HepG2 (cell line): ENCODE results near the gene SNPH.

ENCODE experiments used
- BRF2 ChIP-seq: sonication (generic); formaldehyde crosslinking; IDR thresholded peaks from 2 replicates; pipeline ENCODE4 v1.8.1; 2022; ENCODE audit warnings: mild to moderate bottlenecking, missing genetic modification reagents
- FOXJ3 ChIP-seq: sonication (generic); formaldehyde crosslinking; IDR thresholded peaks from 2 replicates; pipeline ENCODE4 v1.4.0; 2020; ENCODE audit warnings: missing genetic modification reagents, mild to moderate bottlenecking, borderline replicate concordance
- GABPA ChIP-seq, 2 experiments: IDR thresholded peaks; 2 replicates each; pipeline ENCODE4 v1.6.1; 2011 to 2016; ENCODE audit warnings: low read depth in 2 of 2, low read length in 1 of 2, missing biosample characterization in 1 of 2, missing genetic modification characterization in 1 of 2
- HNF1A ChIP-seq, 2 experiments: sonication (generic) in 1 of 2; formaldehyde crosslinking in 1 of 2; IDR thresholded peaks; 2 replicates each; pipeline versions ENCODE4 v1.4.0 to v1.6.1; 2016 to 2020; ENCODE audit warnings: borderline replicate concordance in 1 of 2, low read depth in 1 of 2, mild to moderate bottlenecking in 1 of 2, missing genetic modification reagents in 1 of 2
- JUNB ChIP-seq: sonication (generic); formaldehyde crosslinking; IDR thresholded peaks from 2 replicates; pipeline ENCODE4 v1.8.0; 2022; ENCODE audit warnings: missing genetic modification reagents, mild to moderate bottlenecking, borderline replicate concordance
- PBX3 ChIP-seq: sonication (generic); formaldehyde crosslinking; IDR thresholded peaks from 2 replicates; pipeline ENCODE4 v1.8.1; 2023; ENCODE audit warnings: missing genetic modification reagents, inconsistent platforms, borderline replicate concordance
- SMAD1 ChIP-seq: sonication (generic); formaldehyde crosslinking; IDR thresholded peaks from 2 replicates; pipeline ENCODE4 v1.4.0; 2020; ENCODE audit warnings: missing genetic modification reagents, low read depth, mild to moderate bottlenecking, borderline replicate concordance
- SYNCRIP ChIP-seq: fragments of 200-400 bp; formaldehyde crosslinking; IDR thresholded peaks from 2 replicates; pipeline ENCODE4 v1.6.1; 2018; ENCODE audit warnings: mild to moderate bottlenecking, low read depth, low read length; ENCODE audit not compliant: insufficient read depth
- ZNF724P ChIP-seq: sonication (generic); formaldehyde crosslinking; IDR thresholded peaks from 2 replicates; pipeline ENCODE4 v1.8.0; 2022; ENCODE audit warnings: missing genetic modification reagents, borderline replicate concordance
- TF ChIP-seq, protein P1 (sequence below): sonication (generic); formaldehyde crosslinking; IDR thresholded peaks from 2 replicates; pipeline ENCODE4 v1.4.0; 2020; ENCODE audit warnings: mild to moderate bottlenecking, missing genetic modification reagents
- TF ChIP-seq, protein P2 (sequence below): sonication (generic); formaldehyde crosslinking; IDR thresholded peaks from 2 replicates; pipeline ENCODE4 v1.5.0; 2020; ENCODE audit warnings: mild to moderate bottlenecking, missing genetic modification reagents, borderline replicate concordance

DNA sequence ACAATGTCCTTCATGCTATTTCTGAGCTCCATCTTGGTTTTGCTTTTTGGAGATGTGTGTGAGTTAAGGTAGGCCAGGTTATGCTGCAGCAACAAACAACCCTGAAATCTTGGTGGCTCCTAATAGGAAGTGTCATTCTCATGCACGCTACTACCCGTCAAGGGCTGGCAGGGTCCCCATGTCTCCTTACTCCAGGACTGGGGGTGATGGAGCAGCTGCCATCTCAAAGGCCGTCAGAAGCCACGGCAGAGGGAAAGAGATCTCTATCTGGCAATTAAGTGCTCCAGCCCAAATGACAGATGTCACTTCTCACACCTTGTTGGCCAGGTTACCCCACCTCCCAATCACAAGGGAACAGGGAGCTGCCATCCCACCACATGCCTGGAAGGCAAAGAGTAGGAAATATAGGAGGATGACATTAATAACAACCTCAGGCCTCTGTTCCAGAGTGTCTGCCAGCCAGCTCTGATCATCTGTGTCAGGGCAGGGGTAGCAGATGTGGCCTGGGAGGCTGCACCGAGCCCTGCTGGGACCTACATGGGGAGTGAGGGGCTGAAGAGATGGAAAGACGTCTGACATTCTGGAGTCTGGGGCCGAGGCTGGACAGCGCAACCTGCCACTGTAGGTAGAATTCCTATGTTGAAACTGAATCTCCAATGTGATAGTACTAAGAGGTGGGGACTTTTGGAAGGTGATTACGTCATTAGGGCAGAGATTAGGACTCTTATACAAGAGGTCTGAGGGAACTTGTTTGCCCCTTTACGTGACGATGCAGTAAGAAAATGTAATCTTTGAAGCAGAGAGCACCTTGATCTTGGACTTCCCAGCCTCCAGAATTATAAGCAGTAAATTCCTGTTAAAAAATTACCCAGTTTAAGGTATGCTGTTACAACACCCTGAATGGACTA lies 67.6 kb downstream of the SNPH start:
- TF ChIP-seq, protein P1, sequence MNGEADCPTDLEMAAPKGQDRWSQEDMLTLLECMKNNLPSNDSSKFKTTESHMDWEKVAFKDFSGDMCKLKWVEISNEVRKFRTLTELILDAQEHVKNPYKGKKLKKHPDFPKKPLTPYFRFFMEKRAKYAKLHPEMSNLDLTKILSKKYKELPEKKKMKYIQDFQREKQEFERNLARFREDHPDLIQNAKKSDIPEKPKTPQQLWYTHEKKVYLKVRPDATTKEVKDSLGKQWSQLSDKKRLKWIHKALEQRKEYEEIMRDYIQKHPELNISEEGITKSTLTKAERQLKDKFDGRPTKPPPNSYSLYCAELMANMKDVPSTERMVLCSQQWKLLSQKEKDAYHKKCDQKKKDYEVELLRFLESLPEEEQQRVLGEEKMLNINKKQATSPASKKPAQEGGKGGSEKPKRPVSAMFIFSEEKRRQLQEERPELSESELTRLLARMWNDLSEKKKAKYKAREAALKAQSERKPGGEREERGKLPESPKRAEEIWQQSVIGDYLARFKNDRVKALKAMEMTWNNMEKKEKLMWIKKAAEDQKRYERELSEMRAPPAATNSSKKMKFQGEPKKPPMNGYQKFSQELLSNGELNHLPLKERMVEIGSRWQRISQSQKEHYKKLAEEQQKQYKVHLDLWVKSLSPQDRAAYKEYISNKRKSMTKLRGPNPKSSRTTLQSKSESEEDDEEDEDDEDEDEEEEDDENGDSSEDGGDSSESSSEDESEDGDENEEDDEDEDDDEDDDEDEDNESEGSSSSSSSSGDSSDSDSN: no peak
- TF ChIP-seq PBX3 (CRISPR knock-in tag): no peak
- no peak for TF ChIP-seq FOXJ3 (CRISPR knock-in tag)
- no peak for TF ChIP-seq BRF2 (CRISPR knock-in tag)
- TF ChIP-seq SMAD1 (CRISPR knock-in tag): no peak
- TF ChIP-seq GABPA (IDR thresholded peaks at IDR 0.05; ENCODE audit: low read depth, low read length): no peak
- no peak for TF ChIP-seq GABPA (CRISPR knock-in tag; IDR thresholded peaks at IDR 0.05; ENCODE audit: low read depth)
- no peak for TF ChIP-seq HNF1A (IDR thresholded peaks at IDR 0.05; ENCODE audit: low read depth)
- no peak for TF ChIP-seq HNF1A (CRISPR knock-in tag; IDR thresholded peaks at IDR 0.05; ENCODE audit: borderline replicate concordance)
- TF ChIP-seq, protein P2, sequence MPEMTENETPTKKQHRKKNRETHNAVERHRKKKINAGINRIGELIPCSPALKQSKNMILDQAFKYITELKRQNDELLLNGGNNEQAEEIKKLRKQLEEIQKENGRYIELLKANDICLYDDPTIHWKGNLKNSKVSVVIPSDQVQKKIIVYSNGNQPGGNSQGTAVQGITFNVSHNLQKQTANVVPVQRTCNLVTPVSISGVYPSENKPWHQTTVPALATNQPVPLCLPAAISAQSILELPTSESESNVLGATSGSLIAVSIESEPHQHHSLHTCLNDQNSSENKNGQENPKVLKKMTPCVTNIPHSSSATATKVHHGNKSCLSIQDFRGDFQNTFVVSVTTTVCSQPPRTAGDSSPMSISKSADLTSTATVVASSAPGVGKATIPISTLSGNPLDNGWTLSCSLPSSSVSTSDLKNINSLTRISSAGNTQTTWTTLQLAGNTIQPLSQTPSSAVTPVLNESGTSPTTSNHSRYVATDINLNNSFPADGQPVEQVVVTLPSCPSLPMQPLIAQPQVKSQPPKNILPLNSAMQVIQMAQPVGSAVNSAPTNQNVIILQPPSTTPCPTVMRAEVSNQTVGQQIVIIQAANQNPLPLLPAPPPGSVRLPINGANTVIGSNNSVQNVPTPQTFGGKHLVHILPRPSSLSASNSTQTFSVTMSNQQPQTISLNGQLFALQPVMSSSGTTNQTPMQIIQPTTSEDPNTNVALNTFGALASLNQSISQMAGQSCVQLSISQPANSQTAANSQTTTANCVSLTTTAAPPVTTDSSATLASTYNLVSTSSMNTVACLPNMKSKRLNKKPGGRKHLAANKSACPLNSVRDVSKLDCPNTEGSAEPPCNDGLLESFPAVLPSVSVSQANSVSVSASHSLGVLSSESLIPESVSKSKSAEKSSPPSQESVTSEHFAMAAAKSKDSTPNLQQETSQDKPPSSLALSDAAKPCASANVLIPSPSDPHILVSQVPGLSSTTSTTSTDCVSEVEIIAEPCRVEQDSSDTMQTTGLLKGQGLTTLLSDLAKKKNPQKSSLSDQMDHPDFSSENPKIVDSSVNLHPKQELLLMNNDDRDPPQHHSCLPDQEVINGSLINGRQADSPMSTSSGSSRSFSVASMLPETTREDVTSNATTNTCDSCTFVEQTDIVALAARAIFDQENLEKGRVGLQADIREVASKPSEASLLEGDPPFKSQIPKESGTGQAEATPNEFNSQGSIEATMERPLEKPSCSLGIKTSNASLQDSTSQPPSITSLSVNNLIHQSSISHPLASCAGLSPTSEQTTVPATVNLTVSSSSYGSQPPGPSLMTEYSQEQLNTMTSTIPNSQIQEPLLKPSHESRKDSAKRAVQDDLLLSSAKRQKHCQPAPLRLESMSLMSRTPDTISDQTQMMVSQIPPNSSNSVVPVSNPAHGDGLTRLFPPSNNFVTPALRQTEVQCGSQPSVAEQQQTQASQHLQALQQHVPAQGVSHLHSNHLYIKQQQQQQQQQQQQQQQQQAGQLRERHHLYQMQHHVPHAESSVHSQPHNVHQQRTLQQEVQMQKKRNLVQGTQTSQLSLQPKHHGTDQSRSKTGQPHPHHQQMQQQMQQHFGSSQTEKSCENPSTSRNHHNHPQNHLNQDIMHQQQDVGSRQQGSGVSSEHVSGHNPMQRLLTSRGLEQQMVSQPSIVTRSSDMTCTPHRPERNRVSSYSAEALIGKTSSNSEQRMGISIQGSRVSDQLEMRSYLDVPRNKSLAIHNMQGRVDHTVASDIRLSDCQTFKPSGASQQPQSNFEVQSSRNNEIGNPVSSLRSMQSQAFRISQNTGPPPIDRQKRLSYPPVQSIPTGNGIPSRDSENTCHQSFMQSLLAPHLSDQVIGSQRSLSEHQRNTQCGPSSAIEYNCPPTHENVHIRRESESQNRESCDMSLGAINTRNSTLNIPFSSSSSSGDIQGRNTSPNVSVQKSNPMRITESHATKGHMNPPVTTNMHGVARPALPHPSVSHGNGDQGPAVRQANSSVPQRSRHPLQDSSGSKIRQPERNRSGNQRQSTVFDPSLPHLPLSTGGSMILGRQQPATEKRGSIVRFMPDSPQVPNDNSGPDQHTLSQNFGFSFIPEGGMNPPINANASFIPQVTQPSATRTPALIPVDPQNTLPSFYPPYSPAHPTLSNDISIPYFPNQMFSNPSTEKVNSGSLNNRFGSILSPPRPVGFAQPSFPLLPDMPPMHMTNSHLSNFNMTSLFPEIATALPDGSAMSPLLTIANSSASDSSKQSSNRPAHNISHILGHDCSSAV (CRISPR knock-in tag): no peak
- no peak for TF ChIP-seq SYNCRIP
- no peak for TF ChIP-seq ZNF724P
- TF ChIP-seq JUNB (CRISPR knock-in tag): 0 out of 2 replicates have a peak, but pooled peaks have one; percentile 14
